H1 (cell line): Measurements from ENCODE around the gene PHKG2. TPM values are rescaled to one million over a fixed set of nuclear protein-coding genes. Genes with fewer than 3 reads are reported as not detected.

Experiments used
- CTCF ChIA-PET: fragments of 300-600 bp; sonication (Branson Sonifier 250); formaldehyde crosslinking; loops from one replicate; lab custom pipeline; 2021; ENCODE audit not compliant: partially characterized antibody; lab: Charles Lee
- POLR2A ChIA-PET: fragments of 300-600 bp; sonication (Branson Sonifier 250); formaldehyde crosslinking; loops from one replicate; lab custom pipeline; 2021; ENCODE audit warnings: inconsistent platforms; ENCODE audit not compliant: partially characterized antibody; lab: Charles Lee
- DNase-seq, 2 experiments: peaks; one replicate each; pipeline versions ENCODE4 v3.0.0 to v3.0.0-alpha.2; 2010 to 2022; ENCODE audit warnings: low spot score in 2 of 2, low read depth in 1 of 2, mixed read lengths in 1 of 2
- FAIRE-seq: peaks from 2 replicates; lab custom pipeline; 2011; peaks lifted over from hg19 to GRCh38; lab: Jason Lieb, UNC
- H2AFZ ChIP-seq: 2 replicates; pipeline ENCODE4 v1.8.1; 2012; ENCODE audit warnings: low read length, inconsistent platforms
- H2AK5ac ChIP-seq: 2 replicates; pipeline ENCODE4 v1.6.1; 2013; ENCODE audit warnings: low read depth, low read length
- H2BK120ac ChIP-seq: replicated peaks from 2 replicates; pipeline ENCODE3; 2013; ENCODE audit warnings: low read depth, low read length, inconsistent platforms
- H2BK12ac ChIP-seq: 2 replicates; pipeline ENCODE4 v1.6.1; 2013; ENCODE audit warnings: low read depth, low read length
- H2BK15ac ChIP-seq: 2 replicates; pipeline ENCODE4 v1.6.1; 2013; ENCODE audit warnings: low read length
- H2BK20ac ChIP-seq: 2 replicates; pipeline ENCODE4 v1.6.1; 2013; ENCODE audit warnings: low read length
- H2BK5ac ChIP-seq: 2 replicates; pipeline ENCODE4 v1.6.1; 2013; ENCODE audit warnings: low read depth, low read length
- H3K14ac ChIP-seq: 2 replicates; pipeline ENCODE4 v1.6.1; 2013; ENCODE audit warnings: inconsistent platforms; ENCODE audit not compliant: insufficient read length
- H3K18ac ChIP-seq: 2 replicates; pipeline ENCODE4 v1.6.1; 2013; ENCODE audit warnings: low read length; ENCODE audit errors: extremely low read depth
- H3K23ac ChIP-seq: 2 replicates; pipeline ENCODE4 v1.6.1; 2013; ENCODE audit warnings: inconsistent platforms; ENCODE audit not compliant: insufficient read length
- H3K23me2 ChIP-seq: 2 replicates; pipeline ENCODE4 v1.6.1; 2013; ENCODE audit warnings: low read depth, low read length
- H3K27ac ChIP-seq: 2 replicates; pipeline ENCODE4 v1.6.1; 2011; ENCODE audit warnings: low read depth, low read length, inconsistent platforms
- H3K27me3 ChIP-seq, 4 experiments: replicated peaks in 1 of 4; 1 replicate in 1 of 4; 2 replicates in 3 of 4; pipeline versions ENCODE4 v1.6.1 to v1.8.1; 2011 to 2013; ENCODE audit warnings: low read length in 3 of 4, mild to moderate bottlenecking in 3 of 4, inconsistent platforms in 2 of 4, mixed read lengths in 2 of 4, moderate library complexity in 1 of 4; ENCODE audit not compliant: control insufficient read depth in 3 of 4, insufficient read depth in 3 of 4; ENCODE audit errors: extremely low read depth in 1 of 4
- H3K36me3 ChIP-seq, 4 experiments: 2 replicates each; pipeline versions ENCODE4 v1.6.1 to v1.8.1; 2011 to 2013; ENCODE audit warnings: mild to moderate bottlenecking in 4 of 4, low read length in 3 of 4, moderate library complexity in 2 of 4, control low read depth in 1 of 4, inconsistent platforms in 1 of 4; ENCODE audit not compliant: insufficient read depth in 4 of 4, control insufficient read depth in 2 of 4
- H3K4ac ChIP-seq: replicated peaks from 2 replicates; pipeline ENCODE3; 2013; ENCODE audit warnings: low read length, low read depth, mixed read lengths, inconsistent platforms; ENCODE audit not compliant: insufficient read length
- H3K4me1 ChIP-seq, 4 experiments: replicated peaks in 1 of 4; 1 replicate in 1 of 4; 2 replicates in 3 of 4; pipeline versions ENCODE4 v1.6.1 to v1.8.1; 2011 to 2013; ENCODE audit warnings: low read length in 3 of 4, inconsistent platforms in 2 of 4, mixed read lengths in 1 of 4; ENCODE audit not compliant: insufficient read depth in 4 of 4, control insufficient read depth in 3 of 4
- H3K4me2 ChIP-seq, 2 experiments: 2 replicates each; pipeline versions ENCODE4 v1.6.1 to v1.8.1; 2011 to 2013; ENCODE audit warnings: low read depth in 2 of 2, low read length in 2 of 2, control low read depth in 1 of 2, inconsistent platforms in 1 of 2, mild to moderate bottlenecking in 1 of 2; ENCODE audit not compliant: insufficient read depth in 1 of 2
- H3K4me3 ChIP-seq, 4 experiments: fragments of 200-600, 300-600 bp in 1 of 4; sonication (generic), shearing (Covaris generic), sonication (Bioruptor Twin) in 1 of 4; 2 replicates each; pipeline versions ENCODE4 v1.5.1 to v1.8.1; 2011 to 2016; ENCODE audit warnings: low read length in 4 of 4, low read depth in 3 of 4, control low read depth in 2 of 4, inconsistent platforms in 2 of 4, mild to moderate bottlenecking in 2 of 4, mixed read lengths in 1 of 4, moderate library complexity in 1 of 4; ENCODE audit not compliant: insufficient read depth in 2 of 4; ENCODE audit errors: extremely low read depth in 1 of 4
- H3K56ac ChIP-seq: replicated peaks from 2 replicates; pipeline ENCODE3; 2013; ENCODE audit warnings: low read depth, mild to moderate bottlenecking, mixed read lengths, low read length, inconsistent platforms; ENCODE audit not compliant: insufficient read length
- H3K79me1 ChIP-seq: 2 replicates; pipeline ENCODE4 v1.6.1; 2013; ENCODE audit warnings: low read depth, low read length, control low read depth
- H3K79me2 ChIP-seq, 2 experiments: 2 replicates each; pipeline versions ENCODE4 v1.6.1 to v1.8.1; 2012 to 2013; ENCODE audit warnings: low read length in 2 of 2, mild to moderate bottlenecking in 2 of 2, inconsistent platforms in 1 of 2; ENCODE audit not compliant: insufficient read depth in 2 of 2, control insufficient read depth in 1 of 2
- H3K9ac ChIP-seq, 4 experiments: replicated peaks in 1 of 4; 1 replicate in 1 of 4; 2 replicates in 3 of 4; pipeline versions ENCODE4 v1.6.1 to v1.8.1; 2011 to 2013; ENCODE audit warnings: low read depth in 3 of 4, low read length in 3 of 4, control low read depth in 2 of 4, mild to moderate bottlenecking in 2 of 4, moderate library complexity in 2 of 4, inconsistent platforms in 1 of 4; ENCODE audit errors: extremely low read depth in 1 of 4
- H3K9me3 ChIP-seq, 2 experiments: 2 replicates each; pipeline versions ENCODE4 v1.6.1 to v1.8.1; 2012 to 2013; ENCODE audit warnings: mild to moderate bottlenecking in 2 of 2, moderate library complexity in 2 of 2, control low read depth in 1 of 2, inconsistent platforms in 1 of 2, low read depth in 1 of 2, low read length in 1 of 2, mixed read lengths in 1 of 2; ENCODE audit not compliant: insufficient read depth in 2 of 2
- H4K20me1 ChIP-seq, 2 experiments: replicated peaks in 1 of 2; 2 replicates each; pipeline versions ENCODE3 to v1.8.1; 2011 to 2013; ENCODE audit warnings: inconsistent platforms in 2 of 2, low read length in 2 of 2, mild to moderate bottlenecking in 1 of 2; ENCODE audit not compliant: insufficient read depth in 2 of 2, control insufficient read depth in 1 of 2
- H4K5ac ChIP-seq: 2 replicates; pipeline ENCODE4 v1.6.1; 2013; ENCODE audit warnings: low read length, low read depth, mixed read lengths, inconsistent platforms; ENCODE audit not compliant: insufficient read length
- H4K8ac ChIP-seq: 2 replicates; pipeline ENCODE4 v1.8.0; 2013; ENCODE audit warnings: mild to moderate bottlenecking, moderate library complexity, low read length, inconsistent platforms; ENCODE audit not compliant: insufficient read depth; ENCODE audit errors: extremely low read depth
- H4K91ac ChIP-seq: replicated peaks from 2 replicates; pipeline ENCODE3; 2013; ENCODE audit warnings: low read length, mixed read lengths, inconsistent platforms; ENCODE audit not compliant: insufficient read length
- CBX8 ChIP-seq: fragments of 300-800, 300-1000 bp; sonication (generic); IDR thresholded peaks from 2 replicates; pipeline ENCODE4 v1.7.1; 2016; ENCODE audit warnings: low read depth, low read length, borderline replicate concordance
- CHD1 ChIP-seq: IDR thresholded peaks from 2 replicates; pipeline ENCODE4 v1.6.1; 2012; ENCODE audit warnings: low read depth, low read length, improper control_type of control experiment
- KDM1A ChIP-seq: fragments of 200-600, 300-600 bp; sonication (generic); IDR thresholded peaks from 2 replicates; pipeline ENCODE4 v1.7.1; 2016; ENCODE audit warnings: mild to moderate bottlenecking, low read length, borderline replicate concordance
- POLR2A ChIP-seq, 2 experiments: IDR thresholded peaks; 1 replicate in 1 of 2; 2 replicates in 1 of 2; pipeline ENCODE4 v1.6.1; 2011; ENCODE audit warnings: low read depth in 2 of 2, low read length in 2 of 2, mild to moderate bottlenecking in 2 of 2; ENCODE audit errors: control extremely low read depth in 1 of 2
- SIN3A ChIP-seq, 2 experiments: IDR thresholded peaks in 1 of 2; conservative IDR thresholded peaks in 1 of 2; 2 replicates each; pipeline ENCODE4 v1.6.1; 2011 to 2012; ENCODE audit warnings: low read length in 2 of 2, improper control_type of control experiment in 1 of 2, low read depth in 1 of 2, mild to moderate bottlenecking in 1 of 2
- SIX5 ChIP-seq: IDR thresholded peaks from 2 replicates; pipeline ENCODE4 v1.6.1; 2011; ENCODE audit warnings: mild to moderate bottlenecking, low read depth, low read length
- SP1 ChIP-seq: IDR thresholded peaks from 2 replicates; pipeline ENCODE4 v1.6.1; 2011; ENCODE audit warnings: low read depth, low read length
- TAF7 ChIP-seq: optimal IDR thresholded peaks from 2 replicates; pipeline ENCODE3; 2011; ENCODE audit warnings: low read depth, mild to moderate bottlenecking, inconsistent platforms, low read length, moderate library complexity, borderline replicate concordance
- YY1 ChIP-seq: IDR thresholded peaks from 2 replicates; pipeline ENCODE4 v1.6.1; 2011; ENCODE audit warnings: low read depth, mild to moderate bottlenecking, low read length
- WGBS, 2 experiments: shearing (Covaris generic) in 1 of 2; methylation state at CpG; one replicate each; pipeline versions ENCODE4 v1.1.6 to v1.1.7; 2013 to 2015; ENCODE audit warnings: low lambda C conversion rate in 2 of 2, mixed read lengths in 2 of 2, inconsistent platforms in 1 of 2, low coverage in 1 of 2, missing lambda C conversion rate in 1 of 2; ENCODE audit not compliant: insufficient replicate concordance in 2 of 2, insufficient coverage in 1 of 2, insufficient read length in 1 of 2; ENCODE audit errors: extremely low coverage in 1 of 2, missing lambda C conversion rate in 1 of 2; 5-methylcytosine and 5-hydroxymethylcytosine counted together
- polyA plus RNA-seq, 7 experiments: library from polyadenylated mRNA; depleted of rRNA in 3 of 7; stranded (reverse) in 5 of 7; unstranded in 2 of 7; fragments of >200 nt in 5 of 7; fragments of 200-250 nt in 2 of 7; gene quantifications; 1 replicate in 5 of 7; 2 replicates in 1 of 7; 4 replicates in 1 of 7; pipeline versions ENCODE4 v1.2.1 to v1.2.3, GENCODE V29; 2011 to 2013; ENCODE audit warnings: missing spikeins in 2 of 7, mixed read lengths in 2 of 7
- total RNA-seq: library from RNA; stranded (reverse); fragmentation: NEBNext Ultra II Directional; extraction: Animal tissue kit (Norgen Biotek cat#: 25700); gene quantifications from 2 replicates; pipeline ENCODE4 v1.2.1, GENCODE V29; 2021
- TF ChIP-seq, protein P1 (sequence below): IDR thresholded peaks from 2 replicates; pipeline ENCODE4 v1.6.1; 2011; ENCODE audit warnings: low read depth, mild to moderate bottlenecking, low read length; ENCODE audit not compliant: insufficient read depth

Gene PHKG2
- total and polyA plus RNA-seq, 2 of the 8 experiments (the other 6 are each of a cell fraction or from before 2014, with no cell fraction given), result 36.0 to 53.4 TPM

DNA sequence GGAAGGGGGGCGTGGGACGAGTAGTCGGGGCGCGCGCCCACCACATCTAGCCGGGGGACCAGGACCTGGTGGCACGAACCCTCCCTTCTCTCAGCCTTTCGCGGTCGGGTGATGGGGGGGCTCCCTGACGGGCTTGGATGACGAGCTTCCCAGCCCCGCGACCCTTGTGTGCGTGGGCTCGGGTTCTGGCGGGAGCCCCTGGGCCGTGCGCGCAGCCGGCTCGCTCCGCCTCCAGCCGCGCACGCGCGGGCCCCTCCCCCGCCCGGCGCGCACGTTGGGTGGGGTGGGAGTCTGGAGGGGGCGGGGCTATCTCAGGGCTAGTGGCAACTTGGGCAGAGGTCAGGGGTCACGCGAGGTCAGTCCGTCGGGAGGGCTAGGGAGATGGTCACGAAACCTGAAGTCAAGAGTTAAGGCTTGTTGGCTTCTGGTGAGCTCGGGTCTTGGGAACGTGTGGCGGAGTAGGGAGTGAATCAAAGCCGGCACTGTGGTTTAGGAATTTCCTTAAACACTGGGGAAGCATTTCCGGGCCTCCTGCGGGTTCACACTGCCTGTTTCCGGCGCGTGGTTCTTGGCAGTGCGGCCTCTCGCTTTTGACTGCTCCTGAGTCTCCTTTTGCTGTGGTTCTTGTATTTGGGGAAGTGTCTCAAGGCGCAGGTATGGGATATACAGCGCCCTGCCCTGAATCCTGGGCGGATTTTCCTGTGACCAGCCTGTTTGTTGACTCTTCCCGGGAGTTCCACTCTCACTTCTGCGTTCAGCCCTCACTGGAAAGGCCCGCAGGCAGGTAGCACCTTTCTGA, 49.2 kb upstream of the PHKG2 start, which contains the start of gene SRCAP:
SRCAP (plus strand) TSS at position 356 of the 799 bp plus-strand sequence. CDS start 1,654 bp downstream, outside the sequence.
- H4K5ac ChIP-seq, result peak within 1 kb of the TSS; percentile 99
- H3K18ac ChIP-seq, result peak within 1 kb of the TSS; percentile 100
- peak within 1 kb of the TSS; percentile 76 to 77 for H3K4me2 ChIP-seq
- peaks cover 0 to 27% of the 10 kb centered on the region in 2 experiments; a peak in 3 of 4 replicates for H3K79me2 ChIP-seq
- peak within 1 kb of the TSS; percentile 72 to 97 (median 86) for H3K4me3 ChIP-seq
- H3K14ac ChIP-seq, result peak within 1 kb of the TSS; percentile 13
- peak within 1 kb of the TSS; percentile 94 to 99 (median 98) for H3K9ac ChIP-seq
- H4K91ac ChIP-seq, result peak within 1 kb of the TSS; percentile 100
- H2AFZ ChIP-seq, result no peak within 1 kb of the TSS; the same call in 1 of the 2 replicates
- no peak within 1 kb of the TSS for H3K23ac ChIP-seq
- FAIRE-seq (no peak), DNase-seq (peak in 1 of 2 experiments; percentile 89)
- H2AK5ac ChIP-seq, result no peak within 1 kb of the TSS
- H3K4ac ChIP-seq, result peak within 1 kb of the TSS; percentile 100
- H3K9me3 ChIP-seq, result no peaks in the 10 kb centered on the region
- peaks cover 6% of the 10 kb centered on the region; the same call in 1 of the 2 replicates for H3K79me1 ChIP-seq
- POLR2A ChIA-PET, result interaction anchor here (0.6 to 4.7 kb wide), 9 partner anchors 12 to 344 kb away, joined by 3 to 26 read pairs (median 6); partner anchors contain the start of genes CD2BP2, FBRS and PHKG2
- 10% methylated on average over 25 of the region's 57 CpGs; no CpG with 5 or more reads in 1 of the 2 experiments for WGBS, 2 experiments
- H4K8ac ChIP-seq, result peak within 1 kb of the TSS; percentile 100
- H2BK12ac ChIP-seq, result peak within 1 kb of the TSS; percentile 99
- H3K36me3 ChIP-seq, result peaks cover 10 to 21% (median 17%) of the 10 kb centered on the region in 4 experiments; a peak in 7 of 8 replicates
- H2BK20ac ChIP-seq, result no peak within 1 kb of the TSS
- CTCF ChIA-PET, result interaction anchor here (0.5 to 0.6 kb wide), 2 partner anchors 42 to 289 kb away, joined by 3 to 4 read pairs; no protein-coding TSS in a partner anchor
- peaks cover 0 to 4% (median 3%) of the 10 kb centered on the region in 4 experiments; a peak in 5 of 7 replicates for H3K4me1 ChIP-seq
- H2BK120ac ChIP-seq, result peak within 1 kb of the TSS; percentile 85
- peak within 1 kb of the TSS; percentile 98; the same call in 1 of the 2 replicates for H2BK15ac ChIP-seq
- peaks cover 5% of the 10 kb centered on the region for H3K23me2 ChIP-seq
- H4K20me1 ChIP-seq, result peaks cover 5 to 17% of the 10 kb centered on the region in 2 experiments
- H3K56ac ChIP-seq, result peak within 1 kb of the TSS; percentile 100
- H2BK5ac ChIP-seq, result peak within 1 kb of the TSS; percentile 100
- peaks cover 10 to 29% (median 20%) of the 10 kb centered on the region in 4 experiments for H3K27me3 ChIP-seq
- H3K27ac ChIP-seq, result peak within 1 kb of the TSS; percentile 100
- TF ChIP-seq SP1 (0 out of 2 replicates have a peak, but pooled peaks have one; percentile 6), KDM1A (no peak), POLR2A (IDR thresholded peaks at IDR 0.05; ENCODE audit: control extremely low read depth in 1 of 2, low read depth in 2 of 2, low read length in 2 of 2) (0 out of 3 replicates have a peak, but pooled peaks of 1 of the 2 experiments have one; percentile 5), CBX8 (no peak), TAF7 (peak; percentile 69), YY1 (no peak), SIN3A (conservative IDR thresholded peaks at IDR 0.05 in 1 of 2, IDR thresholded peaks at IDR 0.05 in 1 of 2; ENCODE audit: low read depth in 1 of 2, low read length in 2 of 2) (0 out of 4 replicates have a peak, but pooled peaks have one; percentile 18 to 52), CHD1 (no peak), SIX5 (no peak)
- TF ChIP-seq, protein P1, sequence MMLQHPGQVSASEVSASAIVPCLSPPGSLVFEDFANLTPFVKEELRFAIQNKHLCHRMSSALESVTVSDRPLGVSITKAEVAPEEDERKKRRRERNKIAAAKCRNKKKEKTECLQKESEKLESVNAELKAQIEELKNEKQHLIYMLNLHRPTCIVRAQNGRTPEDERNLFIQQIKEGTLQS, result 0 out of 2 replicates have a peak, but pooled peaks have one; percentile 8
